NCI-H1436 treated with DMSO at 0.1 percent for 48 hours (cell line): Measurements from ENCODE around the gene PARP8.
"Not testable (repeated sequence)": the region's sequence is repeated elsewhere in the genome, so short reads cannot be mapped to it uniquely, and the experiment has no call there.

Experiments used
- DNase-seq: peaks from one replicate; lab custom pipeline; 2025; lab: John Stamatoyannopoulos, UW

PARP8 gene

DNA sequence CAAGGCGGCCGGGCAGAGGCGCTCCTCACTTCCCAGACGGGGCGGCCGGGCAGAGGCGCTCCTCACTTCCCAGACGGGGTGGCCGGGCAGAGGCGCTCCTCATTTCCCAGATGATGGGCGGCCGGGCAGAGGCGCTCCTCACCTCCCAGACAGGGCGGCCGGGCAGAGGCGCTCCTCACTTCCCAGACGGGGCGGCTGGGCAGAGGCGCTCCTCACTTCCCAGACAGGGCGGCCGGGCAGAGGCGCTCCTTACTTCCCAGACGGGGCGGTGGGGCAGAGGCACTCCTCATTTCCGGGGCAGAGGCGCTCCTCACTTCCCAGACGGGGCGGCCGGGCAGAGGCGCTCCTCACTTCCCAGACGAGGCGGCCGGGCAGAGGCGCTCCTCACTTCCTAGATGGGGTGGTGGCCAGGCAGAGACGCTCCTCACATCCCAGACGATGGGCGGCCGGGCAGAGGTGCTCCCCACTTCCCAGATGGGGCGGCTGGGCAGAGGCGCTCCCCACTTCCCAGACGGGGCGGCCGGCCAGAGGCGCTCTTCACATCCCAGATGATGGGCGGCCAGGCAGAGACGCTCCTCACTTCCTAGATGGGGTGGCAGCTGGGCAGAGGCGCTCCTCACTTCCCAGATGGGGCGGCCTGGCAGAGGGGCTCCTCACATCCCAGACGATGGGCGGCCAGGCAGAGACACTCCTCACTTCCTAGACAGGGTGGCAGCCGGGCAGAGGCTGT is 108.2 kb downstream of the PARP8 start:
- DNase-seq = not testable (repeated sequence)

DNA sequence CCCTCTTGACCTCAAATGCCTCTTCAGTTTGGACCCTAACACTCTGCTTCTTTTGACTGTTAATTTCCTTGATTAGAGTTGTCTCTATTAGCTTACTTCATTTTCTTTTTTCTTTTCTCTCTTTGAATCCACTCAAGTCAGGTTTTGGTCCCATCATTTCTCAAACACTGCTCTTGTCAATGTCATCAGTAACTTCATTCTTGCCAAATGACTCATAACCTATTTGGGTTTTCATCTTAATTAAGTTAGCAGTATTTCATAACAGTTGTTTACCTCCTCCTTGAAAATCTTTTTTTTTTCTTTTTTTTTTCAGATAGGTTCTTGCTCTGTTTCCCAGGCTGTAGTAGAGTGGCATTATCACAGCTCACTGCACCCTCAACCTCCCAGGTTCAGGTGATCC is 119.6 kb downstream of the PARP8 start:
- no peak for DNase-seq

DNA sequence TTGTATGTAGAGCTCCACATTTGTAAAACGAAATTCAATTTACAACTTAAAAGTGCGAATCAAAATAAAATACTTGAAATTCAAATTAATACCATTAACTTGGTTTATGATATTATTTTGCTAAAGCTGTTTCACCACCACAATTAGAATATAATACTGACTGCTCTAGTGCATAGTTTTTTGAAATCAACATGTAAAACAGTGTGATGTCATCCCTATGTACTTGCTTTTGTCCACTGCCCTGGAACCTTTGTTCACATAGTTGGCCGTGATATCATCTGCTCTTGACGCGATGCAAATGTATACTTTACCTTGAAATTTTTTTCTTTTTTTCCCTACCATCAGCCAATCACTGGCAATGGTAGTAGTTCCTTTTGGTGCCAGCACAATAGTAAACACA is 125.4 kb downstream of the PARP8 start:
- no peak for DNase-seq

DNA sequence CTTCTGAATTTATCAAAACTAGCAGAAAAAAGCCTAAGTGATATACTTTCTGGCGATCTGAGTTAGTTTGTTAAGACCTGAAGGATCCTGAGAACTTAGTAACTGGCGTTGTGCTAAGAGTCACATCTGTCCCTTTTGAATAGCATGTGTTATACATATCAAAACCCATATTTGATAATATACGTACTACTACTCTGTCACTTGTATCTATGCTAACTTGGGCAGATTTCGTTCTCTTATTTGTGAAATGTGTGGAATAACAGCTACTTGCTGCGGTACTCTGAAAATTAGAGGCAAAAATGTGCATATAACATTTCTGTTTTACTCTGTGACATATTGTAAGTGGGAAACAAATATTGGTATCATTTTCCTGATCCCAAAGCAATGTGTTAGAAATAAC is 126.4 kb downstream of the PARP8 start:
- no peak for DNase-seq

DNA sequence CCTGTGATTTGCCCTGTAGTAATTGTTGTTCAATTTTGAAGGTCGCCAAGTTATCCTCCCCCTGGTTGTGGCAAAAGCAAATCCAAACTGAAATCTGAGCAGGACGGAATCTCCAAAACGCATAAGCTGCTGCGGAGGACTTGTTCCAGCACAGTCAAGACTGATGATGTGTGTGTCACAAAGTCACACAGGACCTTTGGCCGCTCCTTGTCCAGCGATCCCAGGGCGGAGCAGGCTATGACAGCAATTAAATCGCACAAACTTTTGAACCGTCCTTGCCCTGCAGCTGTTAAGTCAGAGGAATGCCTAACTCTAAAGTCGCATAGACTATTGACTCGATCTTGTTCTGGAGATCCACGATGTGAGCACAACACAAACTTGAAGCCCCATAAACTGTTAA is 128.4 kb downstream of the PARP8 start:
- no peak for DNase-seq

DNA sequence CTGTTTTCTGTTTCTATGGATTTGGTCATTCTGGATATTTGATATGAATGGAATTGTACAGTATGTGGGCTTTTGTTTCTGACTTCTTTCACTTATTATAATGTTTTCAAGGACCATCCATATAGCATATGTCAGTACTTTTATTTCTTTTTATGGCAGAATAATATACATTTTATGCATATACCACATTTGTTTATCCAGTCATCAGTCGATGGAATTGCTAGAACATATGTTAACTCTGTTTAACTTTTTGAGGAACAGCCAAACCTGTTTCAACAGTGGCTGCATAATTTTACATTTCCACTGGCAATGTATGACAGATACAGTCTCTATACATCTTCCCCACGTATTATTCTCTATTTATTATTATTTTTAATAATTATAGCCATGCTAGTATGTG is 131.6 kb downstream of the PARP8 start:
- no peak for DNase-seq

DNA sequence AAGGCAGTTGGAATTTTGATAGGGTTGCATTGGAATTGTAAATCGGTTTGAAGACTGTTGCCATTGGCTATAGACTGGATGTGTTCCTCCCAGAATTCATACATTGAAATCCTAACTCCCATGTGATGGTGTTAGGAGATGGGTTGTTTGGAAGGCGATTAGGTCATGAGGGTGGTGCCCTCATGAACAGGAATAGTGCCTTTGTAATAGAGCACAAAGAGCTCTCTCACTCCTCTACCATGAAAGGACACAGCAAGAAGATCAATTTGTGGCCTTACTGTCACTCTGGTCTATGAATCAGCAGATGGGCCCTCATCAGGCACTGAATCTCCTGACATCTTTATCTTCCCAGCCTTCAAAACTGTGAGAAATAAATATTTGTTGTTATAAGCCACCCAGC is 133.2 kb downstream of the PARP8 start:
- no peak for DNase-seq

DNA sequence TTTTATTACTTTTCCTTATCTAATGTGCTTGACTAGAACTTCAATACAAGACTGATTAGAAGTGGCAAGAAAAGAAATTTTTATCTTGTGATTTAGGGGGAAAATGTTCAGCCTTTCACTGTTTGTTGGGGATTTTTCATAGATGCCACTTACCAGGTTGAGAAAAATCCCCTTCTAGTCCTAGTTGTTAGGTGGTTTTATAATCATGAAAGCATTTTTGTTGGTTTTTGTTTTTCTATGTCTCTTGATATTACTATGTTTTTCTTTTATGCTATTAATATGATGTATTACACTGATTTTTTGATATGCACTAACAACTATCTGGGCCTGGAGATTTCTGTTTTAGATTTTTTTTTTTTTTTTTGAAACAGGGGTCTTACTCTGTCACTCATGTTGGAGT is 134.0 kb downstream of the PARP8 start:
- DNase-seq = no peak

DNA sequence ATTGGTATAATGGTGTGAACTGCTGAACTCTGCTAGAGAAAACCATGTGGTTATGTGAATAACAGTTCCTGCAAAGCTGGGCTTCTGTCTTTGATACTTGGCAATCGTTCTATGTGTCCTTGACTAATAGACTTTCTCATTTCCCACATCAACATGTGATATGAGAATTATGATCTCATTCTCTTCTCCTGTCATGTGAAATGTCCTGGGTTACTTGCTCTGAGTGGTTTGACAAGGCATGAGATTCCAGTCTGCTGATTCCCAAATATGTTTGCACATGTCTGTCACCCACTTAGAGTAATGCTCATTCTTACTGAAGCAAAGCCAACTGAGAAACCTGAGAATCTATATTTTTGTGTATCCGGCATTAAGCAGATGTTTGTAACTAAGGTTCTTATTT is 141.2 kb downstream of the PARP8 start:
- no peak for DNase-seq

DNA sequence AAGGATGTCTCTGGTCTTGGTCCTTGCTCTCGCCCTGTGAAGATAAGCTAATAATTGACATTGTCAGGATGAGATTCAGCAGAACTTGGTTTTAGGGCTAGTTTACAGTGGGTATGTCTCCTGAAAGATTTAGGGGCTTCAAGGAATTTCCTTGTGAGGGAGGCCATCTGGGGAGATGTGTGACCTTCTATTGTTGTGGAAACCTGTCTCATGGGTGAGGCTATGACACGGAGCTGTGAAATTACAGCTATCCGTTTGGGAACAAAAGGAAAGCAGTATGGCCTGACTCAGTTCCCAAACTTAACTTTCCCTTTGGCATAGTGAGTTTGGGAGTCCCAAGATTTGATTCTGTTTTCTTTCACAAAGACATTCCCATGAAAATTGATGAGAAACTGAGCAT is 142.0 kb downstream of the PARP8 start:
- DNase-seq = no peak

DNA sequence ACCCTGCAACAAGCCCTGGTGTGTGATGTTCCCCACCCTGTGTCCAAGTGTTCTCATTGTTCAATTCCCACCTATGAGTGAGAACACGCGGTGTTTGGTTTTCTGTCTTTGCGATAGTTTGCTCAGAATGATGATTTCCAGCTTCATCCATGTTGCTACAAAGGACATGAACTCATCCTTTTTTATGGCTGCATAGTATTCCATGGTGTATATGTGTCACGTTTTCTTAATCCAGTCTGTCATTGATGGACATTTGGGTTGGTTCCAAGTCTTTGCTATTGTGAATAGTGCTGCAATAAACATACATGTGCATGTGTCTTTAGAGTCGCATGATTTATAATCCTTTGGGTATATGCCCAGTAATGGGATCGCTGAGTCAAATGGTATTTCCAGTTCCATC is 145.3 kb downstream of the PARP8 start:
- DNase-seq = not testable (repeated sequence)

DNA sequence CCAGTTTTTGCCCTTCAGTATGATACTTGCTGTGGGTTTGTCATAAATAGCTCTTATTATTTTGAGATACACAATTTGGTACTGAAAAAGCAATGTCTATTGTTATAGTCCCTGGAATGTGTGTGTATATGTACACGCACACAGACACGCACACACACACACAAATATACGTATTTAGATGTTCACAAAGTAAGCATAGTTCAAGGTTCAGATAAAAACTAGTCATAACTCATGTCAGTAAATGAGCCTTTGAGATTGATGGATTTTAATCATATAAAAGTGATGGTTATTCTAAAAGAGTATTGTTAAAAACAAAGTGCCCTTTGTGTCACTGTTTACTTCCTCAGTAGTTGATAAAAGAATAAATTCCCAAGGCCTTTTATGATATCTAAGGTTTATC is 147.3 kb downstream of the PARP8 start:
- no peak for DNase-seq

DNA sequence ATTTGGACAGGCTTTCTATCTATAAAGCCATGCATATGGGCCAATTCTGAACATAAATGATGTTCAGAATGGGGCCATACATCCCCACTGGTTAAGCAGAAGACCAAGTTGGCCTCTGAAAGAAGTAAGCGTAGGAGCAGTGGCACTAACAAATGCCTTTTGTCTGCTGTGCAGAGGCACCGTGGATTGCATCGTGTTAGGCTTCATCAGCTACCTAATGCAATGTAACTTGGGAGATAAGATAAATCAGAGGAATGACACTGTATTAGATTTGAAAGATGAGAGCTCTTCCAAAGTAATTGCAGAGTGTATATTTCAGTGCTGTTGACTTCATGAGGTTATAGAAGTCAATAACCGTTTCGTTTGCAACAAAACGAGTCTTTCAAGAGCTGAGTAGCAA is 148.1 kb downstream of the PARP8 start:
- no peak for DNase-seq

DNA sequence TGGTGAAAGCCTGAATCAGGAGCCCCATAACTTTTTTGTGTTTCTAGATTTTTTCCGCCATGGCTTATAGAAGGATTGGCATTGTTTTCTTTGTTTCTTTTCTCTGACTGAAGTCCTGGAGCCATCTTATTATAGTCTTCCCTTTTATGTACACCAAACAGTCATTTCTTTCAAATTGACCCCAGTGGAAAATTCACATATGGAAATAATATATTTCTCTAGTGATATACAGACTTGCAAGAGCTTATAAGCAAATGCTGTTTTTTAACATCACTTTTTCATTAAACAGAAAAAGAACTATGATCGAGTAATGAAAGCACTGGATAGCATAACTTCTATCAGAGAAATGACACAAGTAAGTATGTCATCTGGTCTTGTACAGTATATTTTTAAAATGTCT is 155.6 kb downstream of the PARP8 start:
- no peak for DNase-seq

DNA sequence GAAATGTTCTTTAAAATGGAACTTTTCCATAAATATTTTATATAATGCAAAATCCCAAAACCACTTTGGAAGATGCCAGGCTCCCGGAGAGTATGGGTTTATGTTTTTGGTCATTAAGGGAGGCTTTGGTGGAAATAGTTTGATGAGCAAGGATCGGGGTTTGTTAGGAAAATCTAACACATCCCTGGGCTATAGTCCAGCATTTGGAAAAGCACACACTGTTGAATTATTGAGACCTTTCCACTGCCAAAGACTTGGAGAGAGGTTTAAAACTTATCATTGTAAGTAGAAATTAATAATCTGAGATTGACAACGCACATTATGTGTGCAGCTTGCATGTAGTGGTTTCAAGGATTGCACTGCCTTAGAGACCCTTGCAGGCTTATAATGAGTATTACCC is 156.3 kb downstream of the PARP8 start:
- no peak for DNase-seq

DNA sequence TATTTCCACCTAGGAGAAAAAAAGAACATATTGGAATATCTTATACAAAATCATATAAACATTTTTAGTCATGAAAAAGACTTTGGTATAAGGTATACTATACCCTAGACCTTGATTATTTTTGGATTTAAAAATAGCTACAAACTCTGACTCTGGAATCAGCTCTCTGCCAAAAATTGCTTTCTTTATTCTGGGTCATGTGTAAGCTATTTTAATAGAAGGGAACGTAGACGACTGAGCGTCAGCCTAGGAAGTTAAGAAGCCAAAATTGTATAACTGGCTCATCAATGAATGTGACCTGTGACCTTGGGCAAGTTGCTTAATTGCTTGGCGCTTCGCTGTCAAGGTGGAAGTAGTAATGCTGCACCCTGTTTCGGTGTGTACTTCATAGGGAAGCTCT is 157.1 kb downstream of the PARP8 start:
- DNase-seq = no peak

DNA sequence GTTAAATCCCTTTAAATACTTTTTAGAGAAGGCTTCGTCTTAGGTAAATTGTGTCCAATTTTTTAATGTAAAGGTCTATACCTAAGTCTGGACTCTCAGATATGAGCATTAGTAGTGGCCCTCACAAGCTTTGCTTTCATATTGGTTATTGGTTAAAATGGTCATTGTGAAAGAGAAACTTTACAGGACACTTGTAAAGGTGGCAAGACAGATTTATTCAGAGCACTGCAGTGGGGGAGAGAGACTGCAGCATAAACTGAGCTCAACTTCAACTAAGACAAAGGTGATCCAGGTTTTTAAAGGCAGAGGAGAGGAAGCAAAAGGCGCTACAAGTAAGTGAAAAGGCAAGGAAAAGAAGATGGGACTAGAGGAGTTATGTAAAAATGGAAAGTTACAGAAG is 157.7 kb downstream of the PARP8 start:
- DNase-seq = no peak

DNA sequence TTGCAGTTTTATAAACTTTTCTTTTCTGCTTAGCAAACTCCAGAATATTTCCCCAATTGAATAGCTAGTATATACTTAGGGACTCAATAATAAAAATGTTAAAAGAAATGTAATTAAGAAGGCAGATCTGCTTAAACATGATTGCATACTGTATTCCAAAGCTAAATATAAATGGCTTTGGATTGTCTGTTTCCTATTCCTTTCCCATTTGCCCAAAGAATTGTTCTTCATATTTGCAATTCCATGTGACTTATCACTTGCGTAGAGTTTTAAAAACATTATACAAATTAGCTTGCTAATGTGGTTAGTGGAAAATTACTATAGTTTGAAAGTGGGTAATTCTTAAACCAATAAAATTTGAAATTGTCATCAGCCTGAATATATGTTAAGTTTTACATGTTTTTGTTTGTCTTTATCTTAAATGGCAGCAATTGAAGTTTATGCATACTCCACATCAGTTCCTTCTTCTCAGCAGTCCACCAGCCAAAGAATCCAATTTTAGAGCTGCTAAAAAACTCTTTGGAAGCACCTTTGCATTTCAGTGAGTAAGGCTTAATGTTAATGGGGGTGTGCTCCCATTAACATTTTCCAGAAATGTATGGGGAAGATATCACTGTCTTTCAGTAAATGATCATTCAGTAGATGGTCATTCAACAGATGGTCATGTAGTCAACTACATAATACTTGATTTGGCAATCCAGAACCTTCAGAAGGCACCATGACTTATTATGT is 161.2 kb downstream of the PARP8 start:
- DNase-seq = no peak

DNA sequence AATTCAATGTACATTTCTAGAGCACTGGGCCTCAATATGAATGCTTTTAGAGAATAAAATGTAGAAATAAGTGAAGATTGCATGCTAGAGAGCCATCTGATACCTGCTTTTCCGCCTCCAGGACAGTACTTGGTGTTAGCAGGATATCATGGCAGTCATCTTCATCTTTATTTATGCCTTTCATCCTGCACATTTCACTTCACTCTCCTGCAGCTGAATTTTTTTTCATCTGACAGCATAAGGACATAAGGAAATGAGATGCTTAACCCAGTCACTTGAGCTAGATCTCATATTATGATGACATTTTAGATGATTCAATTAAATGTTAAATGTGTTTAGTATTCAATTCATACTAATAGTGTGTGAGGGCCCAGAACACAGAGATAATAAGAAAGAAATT is 162.6 kb downstream of the PARP8 start:
- DNase-seq = no peak

DNA sequence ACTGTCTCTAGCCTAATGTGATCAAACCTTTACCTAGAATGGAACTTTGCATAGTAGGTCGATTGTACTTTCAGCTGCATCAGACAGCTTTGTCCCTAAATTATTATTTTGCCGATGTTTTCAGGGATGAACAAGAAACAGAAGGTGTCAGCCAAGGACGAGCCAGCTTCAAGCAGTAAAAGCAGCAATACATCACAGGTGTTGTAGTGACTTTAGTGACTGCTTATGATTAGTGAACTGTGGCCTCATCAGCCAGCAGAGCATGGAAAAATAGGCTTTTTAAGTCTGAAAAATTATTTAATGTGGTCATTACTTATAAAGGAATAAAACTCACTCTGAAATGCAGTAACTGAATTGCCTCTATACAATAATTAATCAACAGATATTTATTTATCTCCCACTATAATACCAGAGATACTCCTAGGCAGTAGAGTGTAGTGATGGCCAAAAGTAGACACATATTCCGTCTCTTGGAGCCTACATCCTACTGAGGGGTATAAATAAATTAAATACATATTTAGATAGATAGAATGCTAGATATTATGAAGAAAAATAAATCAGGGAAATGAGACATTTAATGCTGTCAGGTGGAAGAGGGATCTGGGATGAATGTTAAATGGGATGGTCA is 166.3 kb downstream of the PARP8 start:
- no peak for DNase-seq

DNA sequence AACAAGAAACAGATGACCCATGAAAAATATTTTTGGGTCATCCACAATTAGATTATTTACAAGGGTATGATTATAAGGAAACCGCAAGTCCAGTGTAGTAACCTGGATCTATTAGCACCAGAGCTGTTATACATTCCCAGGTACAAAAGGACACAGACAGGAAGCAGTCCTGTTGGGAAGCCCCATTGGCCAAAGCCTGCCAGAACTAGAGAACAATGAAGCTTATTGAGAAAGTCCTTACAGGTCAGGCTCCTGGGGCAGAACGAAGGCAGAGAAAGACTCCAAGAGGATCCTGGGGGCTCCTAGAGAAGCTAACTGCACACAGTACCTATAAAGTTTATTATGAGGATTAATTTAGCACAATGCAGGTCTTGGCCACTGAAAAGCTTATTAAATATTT is 169.9 kb downstream of the PARP8 start:
- no peak for DNase-seq

DNA sequence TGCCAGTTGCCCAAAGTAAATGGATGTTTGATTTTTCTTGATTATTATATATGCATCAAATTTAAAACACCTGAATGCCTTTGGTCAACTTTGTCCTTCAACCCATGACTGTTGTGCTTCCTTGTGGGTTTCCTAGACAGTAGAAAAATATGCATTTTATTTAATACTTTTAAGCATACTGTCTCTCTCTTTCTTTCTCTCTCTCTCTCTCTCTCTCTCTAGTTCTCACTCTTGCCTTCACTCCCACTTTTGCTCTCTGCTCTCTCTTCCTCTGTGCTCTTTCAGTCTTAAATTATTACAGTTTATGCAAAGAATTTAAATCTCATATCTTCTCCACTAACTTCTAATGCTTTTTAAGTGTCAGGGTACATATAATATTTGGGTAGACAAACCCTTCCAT is 173.0 kb downstream of the PARP8 start:
- no peak for DNase-seq

DNA sequence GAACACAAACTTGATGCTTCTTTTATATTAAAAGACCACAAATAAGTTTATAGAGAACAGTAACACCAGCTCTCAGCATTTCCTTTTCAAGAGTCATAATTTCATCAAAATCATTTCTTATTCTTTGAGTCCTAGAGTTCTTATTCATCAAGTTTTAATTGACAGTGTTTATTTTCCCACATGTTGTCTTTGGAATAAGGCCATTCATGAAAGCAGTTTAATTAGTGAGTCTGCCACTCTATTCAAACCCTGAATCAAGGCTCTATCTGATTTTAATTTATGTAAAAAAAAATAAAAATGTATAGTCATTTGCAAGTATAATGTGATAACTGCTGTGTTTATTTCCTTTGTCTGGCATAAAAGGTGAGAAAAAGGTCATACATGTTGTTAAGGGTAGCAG is 176.7 kb downstream of the PARP8 start:
- DNase-seq = no peak

DNA sequence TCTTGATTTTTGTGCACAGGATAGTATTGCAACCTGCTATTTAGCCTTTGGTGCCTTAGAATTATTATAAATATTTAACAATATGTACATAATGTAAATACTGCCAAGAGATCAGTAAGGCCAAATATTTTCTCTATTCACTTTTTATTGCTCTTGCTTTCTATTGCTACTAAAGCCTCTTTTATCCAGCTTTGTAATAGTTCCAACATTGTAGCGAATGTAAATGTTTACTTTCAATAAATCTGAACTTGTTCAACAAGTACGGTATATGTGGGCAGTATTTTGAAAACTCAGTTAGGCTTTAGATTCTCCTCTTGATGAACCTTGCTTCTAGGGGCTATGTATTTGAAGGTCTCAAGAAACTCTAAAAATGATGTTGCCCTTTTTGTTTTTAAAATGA is 179.8 kb downstream of the PARP8 start:
- no peak for DNase-seq
